A549 treated with ZK216348 at 1 μM for 4 hours (cell line): ENCODE data around the gene SLC25A40. TPM values are rescaled to one million over a fixed set of nuclear protein-coding genes. Genes with fewer than 3 reads are reported as not detected.

ENCODE experiments used
- total RNA-seq: library from RNA; stranded (reverse); fragments of 200-300 nt; extraction: Qiagen RNA extraction; gene quantifications from 5 replicates; pipeline ENCODE4 v1.2.3, GENCODE V29; 2022; ENCODE audit warnings: low read depth

Gene SLC25A40
- total RNA-seq: 4.0 to 11.4 TPM (median 7.8 TPM) in 5 replicates

GRCh38 chr7:87876040-87876868 is at the start of gene SLC25A40, which contains the start of gene DBF4:
SLC25A40 (minus strand) TSS chr7:87876360; CDS start chr7:87858727, 17,633 bp downstream.
DBF4 (plus strand) TSS chr7:87876493; CDS start chr7:87876733, 240 bp downstream.

Other genes with a start within 250 kb of the SLC25A40 start
- 0.05 to 0.36 TPM in 2 of 5 replicates, not detected in the others for gene RUNDC3B, start 248.0 kb downstream of the SLC25A40 start, total RNA-seq
- 23.3 to 32.1 TPM (median 29.2 TPM) in 5 replicates for gene DBF4, start 133 bp upstream of the SLC25A40 start, total RNA-seq
- 0.06 to 0.42 TPM (median 0.20 TPM) in 5 replicates for gene ADAM22, start 57.9 kb upstream of the SLC25A40 start, total RNA-seq